ENCODE results near the gene ADD2.

DNA sequence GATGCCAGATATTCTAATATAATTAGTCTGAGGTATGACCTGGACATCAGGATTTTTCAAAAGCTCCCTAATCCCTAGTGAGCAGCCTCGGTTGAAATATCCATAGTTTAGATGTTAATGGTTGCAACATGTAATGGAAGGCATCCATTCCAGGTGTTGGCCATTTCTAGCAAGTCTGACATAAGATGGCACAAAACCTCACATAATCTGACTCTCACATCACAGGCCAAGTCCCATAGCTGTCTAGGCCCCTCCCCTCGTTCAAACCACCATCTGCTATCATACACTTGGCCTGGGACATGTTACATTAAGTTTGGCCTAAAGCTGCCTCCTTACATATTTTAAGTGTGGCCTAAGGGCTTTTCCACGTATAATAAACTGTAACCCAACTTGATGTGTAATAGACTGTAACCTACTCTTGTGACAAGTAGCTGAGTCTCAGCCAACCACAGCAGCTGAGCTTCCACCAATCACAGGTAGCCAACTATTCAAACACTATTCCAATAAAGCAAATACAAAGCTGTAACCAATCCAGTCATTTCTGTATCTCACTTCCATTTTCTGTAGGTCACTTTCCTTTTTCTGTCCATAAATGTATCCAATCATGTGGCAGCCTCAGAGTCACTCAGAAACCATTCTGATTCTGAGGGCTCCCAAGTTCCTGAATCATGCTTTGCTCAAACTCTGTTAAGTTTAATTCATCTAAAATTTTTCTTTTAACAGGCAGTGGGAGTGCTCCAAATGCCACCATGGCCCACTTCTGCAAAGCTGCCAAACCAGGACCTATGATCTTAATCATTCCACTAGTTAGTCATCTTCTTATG lies 59.4 kb downstream of the ADD2 start:
- TF ChIP-seq POLR2A (IDR thresholded peaks at IDR 0.05) (no peak), CTCF (IDR thresholded peaks at IDR 0.05) (no peak)

Data from transverse colon (tissue), 3 donors.